Measurements from ENCODE around the gene PTAFR. TPM values are rescaled to one million over a fixed set of nuclear protein-coding genes. Genes with fewer than 3 reads are reported as not detected.

Gene PTAFR
- total RNA-seq, 1 experiment from 2014 or later = 1.9 TPM

GRCh38 chr1:28161751-28162150, 14.7 kb downstream of the PTAFR start:
- no peak overlapping the region for H3T11ph ChIP-seq (ENCODE audit: low read length)
- no peak overlapping the region for H2AK5ac ChIP-seq (ENCODE audit: insufficient read length, low read length)

More at GRCh38 chr1:28161751-28162150, 14.7 kb downstream of the PTAFR start:
- Mint-ChIP-seq H3K27ac (peak overlapping the region in 2 of 3 experiments; percentile 17 to 38; a peak in 3 of 7 replicates), H3K4me3 (no peak overlapping the region), H3K27me3 (ENCODE audit: low read depth) (no peaks in the 10 kb centered on the region), H3K36me3 (ENCODE audit: insufficient read depth in 1 of 3, low read depth in 3 of 3) (no peaks in the 10 kb centered on the region), H3K9me3 (peaks cover 0 to 6% of the 10 kb centered on the region in 2 experiments; a peak in 2 of 5 replicates), H3K4me1 (peaks cover 7 to 11% of the 10 kb centered on the region in 2 experiments)
- no peak overlapping the region for H2BK5ac ChIP-seq (ENCODE audit: insufficient read length, low read length)
- no peak overlapping the region for H3K4ac ChIP-seq (ENCODE audit: low read depth, low read length)
- WGBS (ENCODE audit: extremely low coverage, insufficient read length, low lambda C conversion rate) = no CpG with 5 or more reads among the region's 3 CpGs
- H3K14ac ChIP-seq (ENCODE audit: insufficient read depth, low read length) = no peak overlapping the region
- H4K91ac ChIP-seq (ENCODE audit: insufficient read length, low read depth, low read length) = no peak overlapping the region
- no peak overlapping the region for H4K8ac ChIP-seq (replicated peaks; ENCODE audit: insufficient read length, low read depth, low read length)
- no peak overlapping the region for H2BK15ac ChIP-seq (ENCODE audit: low read depth, low read length)
- H3K23ac ChIP-seq (ENCODE audit: insufficient read length, low read depth, low read length) = no peak overlapping the region
- H3K27me3 ChIP-seq (ENCODE audit: insufficient read depth, low read length) = no peaks in the 10 kb centered on the region
- no peak overlapping the region for H2BK20ac ChIP-seq (ENCODE audit: low read depth, low read length, poor library complexity, severe bottlenecking)
- H3K23me2 ChIP-seq (ENCODE audit: insufficient read length, low read depth, low read length, poor library complexity, severe bottlenecking) = no peaks in the 10 kb centered on the region
- no peak overlapping the region for H2BK12ac ChIP-seq (ENCODE audit: insufficient read length, low read depth, low read length)
- no peak overlapping the region for H3K27ac ChIP-seq (ENCODE audit: insufficient read length, low read depth, low read length)
- H3K4me1 ChIP-seq (ENCODE audit: insufficient read depth, low read length) = no peaks in the 10 kb centered on the region; the same call in 1 of the 2 replicates
- H3K18ac ChIP-seq (ENCODE audit: insufficient read length, low read depth, low read length) = no peak overlapping the region
- no peak for TF ChIP-seq CTCF (conservative IDR thresholded peaks at IDR 0.05)
- no peak overlapping the region for H2AFZ ChIP-seq (ENCODE audit: low read length)
- no peak overlapping the region for H3K56ac ChIP-seq (ENCODE audit: insufficient read length, low read depth, low read length)
- no peak overlapping the region for H3K4me2 ChIP-seq (ENCODE audit: insufficient read depth, insufficient read length, low read length)
- no peak for DNase-seq
- no peak overlapping the region for H3K9ac ChIP-seq (ENCODE audit: extremely low read depth, insufficient read length, low read length)
- H3K9me3 ChIP-seq (ENCODE audit: control insufficient read depth, low read depth, low read length) = no peaks in the 10 kb centered on the region
- no peaks in the 10 kb centered on the region for H4K20me1 ChIP-seq (ENCODE audit: control insufficient read depth, insufficient read depth, insufficient read length)
- no peaks in the 10 kb centered on the region for H3K79me2 ChIP-seq (ENCODE audit: insufficient read depth, low read length)
- no peak overlapping the region for H2BK120ac ChIP-seq (ENCODE audit: low read depth, low read length, poor library complexity, severe bottlenecking)
- H3K79me1 ChIP-seq (ENCODE audit: insufficient read depth, low read depth, low read length, poor library complexity, severe bottlenecking) = no peaks in the 10 kb centered on the region
- H4K5ac ChIP-seq (ENCODE audit: insufficient read length, low read depth, low read length) = peak overlapping the region; percentile 41
